Tibial nerve (tissue), 3 donors: Measurements from ENCODE around the gene RTL10.

Experiments
- POLR2A ChIP-seq, 2 donors: fragments of 450-650 bp; IDR thresholded peaks; one replicate each; pipeline ENCODE4 v1.6.1; 2017; ENCODE audit warnings: antibody characterized with exemption in 2 of 2, mild to moderate bottlenecking in 2 of 2, moderate library complexity in 2 of 2
- TF ChIP-seq, protein P1 (sequence below), 5 experiments: fragments of 200-600 bp in 3 of 5; fragments of 450-650 bp in 2 of 5; sonication (generic) in 3 of 5; IDR thresholded peaks; one replicate each; pipeline ENCODE4 v1.5.1; 2016 to 2019; ENCODE audit warnings: antibody characterized with exemption in 5 of 5, mild to moderate bottlenecking in 3 of 5, moderate library complexity in 2 of 5

DNA sequence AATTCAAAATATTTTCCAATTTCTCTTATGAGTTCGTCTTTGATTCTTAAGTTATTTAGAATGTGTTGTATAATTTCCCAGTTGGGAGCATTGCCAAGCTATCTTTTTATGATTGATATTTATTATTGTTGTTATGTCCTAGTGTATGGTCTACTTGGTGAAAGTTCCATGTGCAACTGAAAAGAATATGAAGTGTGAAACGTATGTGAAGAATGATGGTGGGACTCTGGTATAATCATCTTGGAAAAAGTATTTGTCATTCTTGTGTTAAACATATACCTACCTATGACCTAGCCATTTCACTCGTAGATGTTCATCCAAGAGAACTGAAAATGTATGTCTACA is 12.0 kb upstream of the RTL10 start:
- TF ChIP-seq POLR2A (IDR thresholded peaks at IDR 0.05), result no peak
- TF ChIP-seq, protein P1, sequence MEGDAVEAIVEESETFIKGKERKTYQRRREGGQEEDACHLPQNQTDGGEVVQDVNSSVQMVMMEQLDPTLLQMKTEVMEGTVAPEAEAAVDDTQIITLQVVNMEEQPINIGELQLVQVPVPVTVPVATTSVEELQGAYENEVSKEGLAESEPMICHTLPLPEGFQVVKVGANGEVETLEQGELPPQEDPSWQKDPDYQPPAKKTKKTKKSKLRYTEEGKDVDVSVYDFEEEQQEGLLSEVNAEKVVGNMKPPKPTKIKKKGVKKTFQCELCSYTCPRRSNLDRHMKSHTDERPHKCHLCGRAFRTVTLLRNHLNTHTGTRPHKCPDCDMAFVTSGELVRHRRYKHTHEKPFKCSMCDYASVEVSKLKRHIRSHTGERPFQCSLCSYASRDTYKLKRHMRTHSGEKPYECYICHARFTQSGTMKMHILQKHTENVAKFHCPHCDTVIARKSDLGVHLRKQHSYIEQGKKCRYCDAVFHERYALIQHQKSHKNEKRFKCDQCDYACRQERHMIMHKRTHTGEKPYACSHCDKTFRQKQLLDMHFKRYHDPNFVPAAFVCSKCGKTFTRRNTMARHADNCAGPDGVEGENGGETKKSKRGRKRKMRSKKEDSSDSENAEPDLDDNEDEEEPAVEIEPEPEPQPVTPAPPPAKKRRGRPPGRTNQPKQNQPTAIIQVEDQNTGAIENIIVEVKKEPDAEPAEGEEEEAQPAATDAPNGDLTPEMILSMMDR (IDR thresholded peaks at IDR 0.05), result no peak
